HEK293T (cell line): ENCODE results near the gene MBNL2.

Experiments
- CTCF ChIA-PET: fragments of 350-600 bp; formaldehyde crosslinking; extraction: SDS; loops from one replicate; lab custom pipeline; 2021; ENCODE audit warnings: antibody characterized with exemption, inconsistent platforms; lab: Yijun Ruan, JAX
- POLR2A ChIA-PET: fragments of 350-600 bp; formaldehyde crosslinking; extraction: SDS; loops from one replicate; lab custom pipeline; 2020; ENCODE audit warnings: antibody characterized with exemption, inconsistent platforms; lab: Yijun Ruan, JAX
- DNase-seq: peaks from one replicate; pipeline ENCODE4 v3.0.0; 2012; ENCODE audit warnings: mixed read lengths; ENCODE audit errors: extremely low spot score
- ARNT ChIP-seq: fragments of 450-650 bp; IDR thresholded peaks from 2 replicates; pipeline ENCODE4 v1.6.1; 2017; ENCODE audit warnings: mild to moderate bottlenecking
- BHLHE40 ChIP-seq: fragments of 450-650 bp; IDR thresholded peaks from 2 replicates; pipeline ENCODE4 v1.6.1; 2016; ENCODE audit warnings: mild to moderate bottlenecking, moderate library complexity, borderline replicate concordance
- CTBP1 ChIP-seq: fragments of 450-650 bp; IDR thresholded peaks from 2 replicates; pipeline ENCODE4 v1.6.1; 2016; ENCODE audit warnings: borderline replicate concordance
- ELF4 ChIP-seq: fragments of 450-650 bp; IDR thresholded peaks from 2 replicates; pipeline ENCODE4 v1.6.1; 2017; ENCODE audit warnings: antibody characterized with exemption
- FOXA1 ChIP-seq: fragments of 450-650 bp; IDR thresholded peaks from 2 replicates; pipeline ENCODE4 v1.6.1; 2016; ENCODE audit warnings: mild to moderate bottlenecking
- FOXK2 ChIP-seq: fragments of 450-650 bp; IDR thresholded peaks from 2 replicates; pipeline ENCODE4 v1.6.1; 2016; ENCODE audit warnings: mild to moderate bottlenecking
- FOXM1 ChIP-seq: fragments of 450-650 bp; IDR thresholded peaks from 2 replicates; pipeline ENCODE4 v1.6.1; 2017; ENCODE audit warnings: mild to moderate bottlenecking, borderline replicate concordance
- HDGF ChIP-seq: fragments of 450-650 bp; IDR thresholded peaks from 2 replicates; pipeline ENCODE4 v1.6.1; 2017; ENCODE audit warnings: antibody characterized with exemption, borderline replicate concordance
- L3MBTL2 ChIP-seq: fragments of 450-650 bp; conservative IDR thresholded peaks from 2 replicates; pipeline ENCODE4 v1.6.1; 2016; ENCODE audit warnings: mild to moderate bottlenecking
- LEF1 ChIP-seq: fragments of 450-650 bp; IDR thresholded peaks from 2 replicates; pipeline ENCODE4 v1.6.1; 2017; ENCODE audit warnings: mild to moderate bottlenecking, borderline replicate concordance
- NFRKB ChIP-seq: fragments of 450-650 bp; IDR thresholded peaks from 2 replicates; pipeline ENCODE4 v1.6.1; 2016; ENCODE audit warnings: mild to moderate bottlenecking, moderate library complexity
- PKNOX1 ChIP-seq: fragments of 450-650 bp; IDR thresholded peaks from 2 replicates; pipeline ENCODE4 v1.6.1; 2016
- SP1 ChIP-seq: fragments of 450-650 bp; IDR thresholded peaks from 2 replicates; pipeline ENCODE4 v1.6.1; 2017
- SUZ12 ChIP-seq: fragments of 450-650 bp; IDR thresholded peaks from 2 replicates; pipeline ENCODE4 v1.6.1; 2016; ENCODE audit warnings: mild to moderate bottlenecking
- TARDBP ChIP-seq: fragments of 450-650 bp; IDR thresholded peaks from 2 replicates; pipeline ENCODE4 v1.6.1; 2016
- ZNF384 ChIP-seq: fragments of 450-650 bp; IDR thresholded peaks from 2 replicates; pipeline ENCODE4 v1.6.1; 2016

Gene MBNL2

GRCh38 chr13:97438856-97439595, 216.9 kb downstream of the MBNL2 start:
- DNase-seq: no peak
- ChIA-PET POLR2A (no interaction called here), CTCF (interaction anchor here (0.6 to 0.7 kb wide), 2 partner anchors 9 to 141 kb away, joined by 3 read pairs; no protein-coding TSS in a partner anchor)
- no peak for TF ChIP-seq L3MBTL2
- TF ChIP-seq NFRKB: no peak
- no peak for TF ChIP-seq TARDBP
- TF ChIP-seq ZNF384: no peak
- TF ChIP-seq CTBP1: no peak
- no peak for TF ChIP-seq FOXA1
- TF ChIP-seq FOXK2: no peak
- no peak for TF ChIP-seq BHLHE40
- TF ChIP-seq SUZ12: no peak
- no peak for TF ChIP-seq ARNT
- TF ChIP-seq HDGF: no peak
- TF ChIP-seq SP1: no peak
- no peak for TF ChIP-seq FOXM1
- TF ChIP-seq ELF4: no peak
- TF ChIP-seq PKNOX1: no peak
- no peak for TF ChIP-seq LEF1

GRCh38 chr13:97440598-97441170, 218.6 kb downstream of the MBNL2 start:
- TF ChIP-seq FOXA1 (no peak), TARDBP (no peak), NFRKB (no peak), FOXK2 (no peak), ZNF384 (no peak), ARNT (no peak), L3MBTL2 (no peak), PKNOX1 (no peak), LEF1 (no peak), CTBP1 (no peak), BHLHE40 (no peak), ELF4 (no peak)
- POLR2A ChIA-PET: no interaction called here
- no peak for DNase-seq
- CTCF ChIA-PET: no interaction called here

- DNase-seq: no peak
- ChIA-PET POLR2A (no interaction called here), CTCF (no interaction called here)
- TF ChIP-seq PKNOX1: no peak
- no peak for TF ChIP-seq FOXK2
- no peak for TF ChIP-seq CTBP1
- TF ChIP-seq FOXM1: no peak
- TF ChIP-seq LEF1: no peak
- no peak for TF ChIP-seq FOXA1
- no peak for TF ChIP-seq SP1
These were observed 219.2 kb downstream of the MBNL2 start for GRCh38 chr13:97441368-97441767.
